Small intestine (tissue), 7 donors: Measurements from ENCODE around the gene POTEI. TPM values are rescaled to one million over a fixed set of nuclear protein-coding genes. Genes with fewer than 3 reads are reported as not detected.
"Not testable (repeated sequence)": the region's sequence is repeated elsewhere in the genome, so short reads cannot be mapped to it uniquely, and the experiment has no call there.

Experiments
- DNase-seq, 2 donors: peaks; one replicate each; pipeline versions ENCODE4 v3.0.0 to v3.0.0-alpha.2; 2013
- FAIRE-seq: peaks from 2 replicates; lab custom pipeline; 2012; peaks lifted over from hg19 to GRCh38; lab: Jason Lieb, UNC
- H3K27ac ChIP-seq, 3 donors: one replicate each; pipeline ENCODE4 v1.5.1; 2013; ENCODE audit warnings: low read length in 2 of 3, mild to moderate bottlenecking in 2 of 3, control low read depth in 1 of 3, inconsistent platforms in 1 of 3, low read depth in 1 of 3, moderate library complexity in 1 of 3
- H3K27me3 ChIP-seq, 3 donors: one replicate each; pipeline ENCODE4 v1.6.1; 2013; ENCODE audit warnings: low read length in 3 of 3, inconsistent platforms in 1 of 3; ENCODE audit not compliant: control insufficient read depth in 3 of 3, insufficient read depth in 3 of 3
- H3K36me3 ChIP-seq, 3 donors: one replicate each; pipeline ENCODE4 v1.6.1; 2013; ENCODE audit warnings: low read length in 3 of 3, inconsistent platforms in 1 of 3, low read depth in 1 of 3, mild to moderate bottlenecking in 1 of 3, moderate library complexity in 1 of 3; ENCODE audit not compliant: control insufficient read depth in 3 of 3, insufficient read depth in 2 of 3
- H3K4me1 ChIP-seq, 3 donors: one replicate each; pipeline ENCODE4 v1.6.1; 2013; ENCODE audit warnings: low read length in 2 of 3, inconsistent platforms in 1 of 3, low read depth in 1 of 3, mild to moderate bottlenecking in 1 of 3, moderate library complexity in 1 of 3; ENCODE audit not compliant: control insufficient read depth in 3 of 3, insufficient read depth in 2 of 3
- H3K4me3 ChIP-seq, 3 donors: one replicate each; pipeline ENCODE4 v1.5.1; 2013; ENCODE audit warnings: low read length in 3 of 3, control low read depth in 1 of 3, inconsistent platforms in 1 of 3, low read depth in 1 of 3, mild to moderate bottlenecking in 1 of 3, moderate library complexity in 1 of 3
- H3K9me3 ChIP-seq, 2 donors: one replicate each; pipeline ENCODE4 v1.6.1; 2013; ENCODE audit warnings: low read depth in 1 of 2, low read length in 1 of 2; ENCODE audit not compliant: control insufficient read depth in 2 of 2, insufficient read depth in 1 of 2
- WGBS, 3 donors: extraction: QIAGEN DNeasy Blood & Tissue Kit; methylation state at CpG; one replicate each; pipeline ENCODE4 v1.1.7; 2013; 5-methylcytosine and 5-hydroxymethylcytosine counted together
- polyA plus RNA-seq, 4 donors: library from polyadenylated mRNA; stranded (reverse) in 3 of 4; unstranded in 1 of 4; fragments of 200-250 nt in 3 of 4; fragments of 120-200 nt in 1 of 4; gene quantifications; one replicate each; pipeline versions ENCODE4 v1.2.1 to v1.2.3, GENCODE V29; 2013
- donor health status: healthy with polysubstance abuse.
- donor health status: control.
- donor health status: control.
- donor health status: Bipolar disorder and iron deficiency.
- donor health status: healthy.

POTEI gene
- polyA plus RNA-seq, 4 donors = 0.01 to 0.19 TPM; not detected in 2

DNA sequence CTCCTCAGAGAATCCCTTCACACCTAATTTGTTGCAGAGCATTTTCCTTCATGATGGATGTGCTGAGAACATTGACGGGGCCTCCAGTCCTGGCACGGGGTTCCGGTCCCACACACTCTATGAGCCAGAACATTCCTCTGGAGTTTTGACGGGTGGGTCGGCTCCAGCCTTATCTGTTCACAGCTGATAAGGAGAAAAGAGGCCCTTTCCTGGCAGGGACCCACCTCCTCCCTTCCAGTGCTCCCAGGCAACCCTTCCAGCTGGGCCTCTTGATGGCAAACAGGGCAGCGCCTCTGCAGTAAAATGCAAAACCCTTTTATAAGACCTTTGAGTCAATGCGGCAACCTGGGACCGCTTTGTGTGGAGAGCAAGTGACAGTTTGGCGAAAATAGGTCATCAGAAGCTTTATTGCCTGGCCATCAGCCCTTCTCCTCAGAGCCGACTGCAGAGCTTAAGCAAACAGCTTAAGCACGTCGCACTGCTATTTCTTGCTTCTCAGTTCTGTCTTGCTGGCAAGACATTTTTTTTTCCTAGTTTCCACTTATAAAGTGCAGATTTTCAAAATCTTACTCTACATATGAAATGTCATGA lies 9.5 kb upstream of the POTEI start:
- FAIRE-seq, DNase-seq, H3K4me3 ChIP-seq, H3K4me1 ChIP-seq, H3K36me3 ChIP-seq, H3K9me3 ChIP-seq, H3K27me3 ChIP-seq, H3K27ac ChIP-seq: not testable (repeated sequence)
- WGBS, 3 donors = no CpG with 5 or more reads among the region's 12 CpGs

DNA sequence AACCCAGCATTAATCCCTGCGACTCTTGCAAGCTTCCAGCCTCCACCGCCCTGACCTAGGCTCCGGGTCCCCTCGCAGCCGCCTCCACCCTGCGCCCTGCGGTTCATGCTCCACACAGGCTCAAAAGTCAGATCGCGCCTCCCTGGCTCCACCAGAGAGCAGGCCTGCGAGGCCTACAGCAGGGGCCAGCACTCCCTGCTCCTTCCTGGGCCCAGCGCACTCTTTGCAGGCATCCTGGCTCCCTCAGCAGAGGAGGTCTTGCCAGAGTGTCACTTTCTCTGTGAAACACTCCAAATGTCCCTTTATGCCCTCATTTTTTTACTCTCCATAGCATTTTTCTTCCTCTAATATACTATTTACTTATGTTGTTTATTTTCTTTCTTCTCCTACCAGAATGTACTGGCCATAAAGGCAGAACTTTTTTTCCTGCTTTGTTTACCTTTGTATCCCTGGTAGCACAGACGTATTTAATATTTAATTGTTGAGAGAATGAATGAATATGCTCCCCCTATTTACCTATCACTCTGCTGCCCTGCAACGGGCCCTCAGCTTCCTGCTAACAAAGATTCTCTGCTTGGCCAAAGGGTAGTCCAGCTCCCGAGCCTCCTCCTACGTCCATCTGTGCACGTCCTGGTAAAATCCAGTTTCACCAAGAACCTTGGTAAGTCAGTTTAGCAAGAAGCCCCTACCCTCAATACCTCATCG lies 2.8 kb upstream of the POTEI start:
- not testable (repeated sequence) for H3K36me3 ChIP-seq, H3K4me1 ChIP-seq, H3K27ac ChIP-seq, FAIRE-seq, H3K9me3 ChIP-seq, H3K4me3 ChIP-seq, H3K27me3 ChIP-seq, DNase-seq
- 84 to 93% (median 93%) methylated on average over 4 of the region's 17 CpGs for WGBS, 3 donors

DNA sequence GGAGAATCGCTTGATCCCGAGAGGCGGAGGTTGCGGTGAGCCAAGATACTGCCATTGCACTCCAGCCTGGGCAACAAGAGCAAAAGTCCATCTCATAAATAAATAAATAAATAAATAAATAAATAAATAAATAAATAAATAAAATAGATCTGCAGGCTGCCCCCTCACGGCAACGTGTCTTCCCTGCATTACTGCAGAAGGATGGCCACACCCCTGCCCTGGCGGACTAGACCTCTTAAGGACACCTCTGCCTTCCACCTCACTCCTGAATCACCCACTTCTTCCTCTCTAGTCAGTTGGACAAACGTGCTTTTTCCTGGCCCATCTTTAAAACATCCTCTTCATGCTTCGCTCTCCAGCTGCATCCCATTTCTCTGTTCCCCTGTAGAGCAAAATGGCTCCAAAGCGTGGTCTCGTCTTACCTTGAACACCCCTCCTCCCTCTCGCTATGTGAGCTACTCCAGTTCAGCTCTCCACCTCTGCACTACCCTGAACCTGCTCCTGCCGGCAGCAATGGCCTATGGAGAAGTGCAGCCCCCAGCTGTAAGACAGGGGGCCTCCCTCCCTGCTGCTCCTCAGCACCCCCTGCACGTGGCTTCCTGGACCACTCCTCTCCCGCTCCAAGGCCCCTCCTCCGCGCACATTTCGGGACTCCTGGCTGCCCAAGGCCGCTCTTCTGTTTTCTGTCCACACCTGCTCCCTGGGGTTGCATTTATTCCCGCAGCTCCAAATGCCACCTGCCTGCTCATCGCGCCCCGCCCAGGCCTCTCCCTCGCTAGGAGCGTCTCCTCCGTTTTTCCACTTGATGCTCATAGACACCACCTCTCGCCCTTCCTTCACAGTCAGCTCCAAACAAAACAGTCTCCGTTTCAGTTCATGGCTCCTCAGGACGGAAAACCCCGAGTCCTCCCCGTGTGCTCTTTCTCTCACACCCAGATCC lies 1.9 kb upstream of the POTEI start:
- not testable (repeated sequence) for FAIRE-seq, H3K36me3 ChIP-seq, H3K4me3 ChIP-seq, DNase-seq, H3K4me1 ChIP-seq, H3K27me3 ChIP-seq, H3K9me3 ChIP-seq, H3K27ac ChIP-seq
- 50% methylated on average over 1 of the region's 31 CpGs; no CpG with 5 or more reads in 2 of the 3 donors for WGBS, 3 donors

DNA sequence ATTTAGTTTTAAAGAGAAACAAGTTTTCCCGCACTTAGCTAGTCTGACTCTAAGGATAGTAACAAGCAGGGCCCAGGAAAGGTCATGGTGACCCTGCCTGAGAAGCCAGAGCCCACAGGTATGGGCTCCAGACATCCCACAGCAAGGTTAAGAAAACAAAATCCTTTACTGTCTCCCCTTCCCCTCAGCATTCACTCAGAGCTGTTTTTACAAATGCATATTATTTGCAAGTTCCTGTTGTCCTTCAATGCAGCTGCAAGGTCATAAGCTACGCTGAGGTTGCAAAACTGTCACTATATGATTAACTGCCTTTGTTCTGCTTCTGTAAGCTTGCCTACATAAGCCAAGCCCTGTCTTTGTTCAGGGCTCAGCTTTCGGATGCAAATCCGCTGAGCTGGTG lies 18.1 kb downstream of the POTEI start:
- H3K27ac ChIP-seq, H3K4me3 ChIP-seq, DNase-seq, H3K36me3 ChIP-seq, H3K4me1 ChIP-seq, H3K9me3 ChIP-seq, H3K27me3 ChIP-seq, FAIRE-seq: not testable (repeated sequence)
- 83 to 100% (median 94%) methylated on average over 1 to 2 of the region's 4 CpGs for WGBS, 3 donors

DNA sequence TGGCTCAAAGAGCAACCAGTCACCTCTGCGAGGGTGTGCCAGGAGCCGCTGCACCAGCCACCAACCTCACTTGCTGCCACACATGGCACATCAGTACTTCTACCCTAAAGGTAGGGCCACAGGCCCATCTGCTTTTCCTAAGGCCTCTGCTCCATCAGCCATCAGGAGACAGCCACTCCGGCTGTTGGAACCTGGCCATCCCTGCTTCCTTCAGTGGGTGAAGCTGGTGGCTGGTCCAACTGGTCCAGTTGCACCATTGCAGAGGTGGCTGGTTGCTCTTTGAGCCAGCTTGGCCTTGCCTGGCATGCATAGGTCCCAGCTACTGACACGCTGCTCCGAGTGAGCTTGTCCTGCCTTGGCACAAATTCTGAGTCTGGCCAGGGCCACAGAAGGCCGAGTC lies 53.7 kb downstream of the POTEI start:
- H3K4me3 ChIP-seq, FAIRE-seq, H3K4me1 ChIP-seq, H3K27me3 ChIP-seq, DNase-seq, H3K9me3 ChIP-seq, H3K27ac ChIP-seq, H3K36me3 ChIP-seq: not testable (repeated sequence)
- WGBS, 3 donors = 87 to 91% (median 90%) methylated on average over 4 to 6 of the region's 6 CpGs

DNA sequence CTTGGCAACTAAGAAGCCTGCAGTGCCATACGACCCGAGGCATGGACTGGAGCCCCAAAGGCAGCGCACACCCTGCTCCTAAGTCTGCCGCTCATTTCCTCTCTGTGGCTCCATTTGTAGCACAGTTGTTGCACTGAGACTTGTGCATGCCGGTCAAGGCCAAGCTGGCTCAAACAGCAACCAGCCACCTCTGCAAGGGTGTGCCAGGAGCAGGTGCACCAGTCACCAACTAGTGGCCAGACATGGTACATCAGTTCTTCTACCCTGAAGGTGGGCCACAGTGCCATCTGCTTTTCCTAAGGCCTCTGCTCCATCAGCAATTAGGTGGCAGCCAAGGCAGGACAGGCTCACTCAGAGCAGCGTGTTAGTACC lies 54.4 kb downstream of the POTEI start:
- FAIRE-seq, H3K4me1 ChIP-seq, H3K27ac ChIP-seq, H3K27me3 ChIP-seq, H3K9me3 ChIP-seq, H3K4me3 ChIP-seq, DNase-seq, H3K36me3 ChIP-seq: not testable (repeated sequence)
- 84 to 92% (median 91%) methylated on average over 5 to 6 of the region's 6 CpGs for WGBS, 3 donors

DNA sequence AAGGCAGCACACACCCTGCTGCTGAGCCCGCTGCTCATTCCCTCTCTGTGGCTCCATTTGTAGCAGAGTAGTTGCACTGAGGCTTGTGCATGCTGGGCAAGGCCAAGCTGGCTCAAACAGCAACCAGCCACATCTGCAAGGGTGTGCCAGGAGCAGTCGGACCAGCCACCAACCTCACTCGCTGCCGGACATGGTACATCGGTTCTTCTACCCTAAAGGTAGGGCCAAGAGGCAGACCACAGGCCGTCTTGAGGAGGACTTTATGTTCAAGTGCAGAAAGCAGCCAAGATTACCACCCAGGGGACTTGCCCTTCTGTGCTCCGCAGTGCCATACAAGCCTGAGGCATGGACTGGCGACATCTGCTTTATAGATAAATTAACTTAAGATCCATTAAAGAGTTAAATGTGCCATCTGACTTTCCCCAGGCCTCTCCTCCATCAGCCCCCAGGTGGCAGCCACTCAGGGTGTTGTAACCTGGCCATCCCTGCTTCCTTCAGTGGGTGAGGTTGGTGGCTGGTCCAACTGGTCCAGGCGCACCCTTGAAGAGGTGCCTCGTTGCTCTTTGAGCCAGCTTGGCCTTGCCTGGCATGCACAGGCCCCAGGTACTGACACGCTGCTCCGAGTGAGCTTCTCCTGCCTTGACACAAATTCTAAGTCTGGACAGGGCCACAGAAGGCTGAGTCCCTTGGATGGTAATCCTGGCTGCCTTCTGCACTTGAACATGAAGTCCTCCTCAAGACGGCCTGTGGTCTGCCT lies 55.0 kb downstream of the POTEI start:
- H3K4me3 ChIP-seq, H3K36me3 ChIP-seq, FAIRE-seq, DNase-seq, H3K27me3 ChIP-seq, H3K9me3 ChIP-seq, H3K27ac ChIP-seq, H3K4me1 ChIP-seq: not testable (repeated sequence)
- WGBS, 3 donors = 82 to 92% (median 91%) methylated on average over 9 to 13 of the region's 13 CpGs

DNA sequence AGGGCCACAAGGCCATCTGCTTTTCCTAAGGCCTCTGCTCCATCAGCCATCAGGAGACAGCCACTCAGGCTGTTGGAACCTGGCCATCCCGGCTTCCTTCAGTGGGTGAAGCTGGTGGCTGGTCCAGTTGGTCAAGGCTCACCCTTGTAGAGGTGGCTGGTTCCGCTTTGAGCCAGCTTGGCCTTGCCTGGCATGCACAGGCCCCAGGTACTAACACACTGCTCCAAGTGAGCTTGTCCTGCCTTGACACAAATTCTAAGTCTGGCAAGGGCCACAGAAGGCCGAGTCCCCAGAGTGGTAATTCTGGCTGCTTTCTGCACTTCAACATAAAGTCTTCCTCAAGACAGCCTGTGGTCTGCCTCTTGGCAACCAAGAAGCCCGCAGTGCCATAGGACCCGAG lies 56.2 kb downstream of the POTEI start:
- not testable (repeated sequence) for H3K4me3 ChIP-seq, H3K27me3 ChIP-seq, FAIRE-seq, H3K4me1 ChIP-seq, DNase-seq, H3K36me3 ChIP-seq, H3K27ac ChIP-seq, H3K9me3 ChIP-seq
- WGBS, 3 donors = 81 to 91% (median 82%) methylated on average over 3 to 4 of the region's 5 CpGs
